H9 (cell line): ENCODE data around the gene MRTFA. TPM values are rescaled to one million over a fixed set of nuclear protein-coding genes. Genes with fewer than 3 reads are reported as not detected.
"Not testable (repeated sequence)": the region's sequence is repeated elsewhere in the genome, so short reads cannot be mapped to it uniquely, and the experiment has no call there.

ENCODE experiments used
- DNase-seq: peaks from one replicate; pipeline ENCODE4 v3.0.0-alpha.2; 2017
- H2AFZ ChIP-seq: one replicate; pipeline ENCODE4 v1.6.1; 2013; ENCODE audit warnings: mild to moderate bottlenecking, low read length, control low read depth, moderate library complexity
- H2AK5ac ChIP-seq: 2 replicates; pipeline ENCODE4 v1.6.1; 2013; ENCODE audit warnings: low read length, control low read depth, mixed read lengths; ENCODE audit not compliant: insufficient read length
- H2BK120ac ChIP-seq: one replicate; pipeline ENCODE4 v1.6.1; 2013; ENCODE audit warnings: low read depth, mild to moderate bottlenecking, low read length, control low read depth, inconsistent platforms; ENCODE audit not compliant: poor library complexity, severe bottlenecking
- H2BK12ac ChIP-seq: 2 replicates; pipeline ENCODE4 v1.6.1; 2013; ENCODE audit warnings: low read length, control low read depth, mixed read lengths, low read depth; ENCODE audit not compliant: insufficient read length
- H2BK15ac ChIP-seq: 2 replicates; pipeline ENCODE4 v1.6.1; 2013; ENCODE audit warnings: low read depth, low read length, control low read depth
- H2BK20ac ChIP-seq: one replicate; pipeline ENCODE4 v1.6.1; 2013; ENCODE audit warnings: low read depth, mild to moderate bottlenecking, low read length, control low read depth, inconsistent platforms; ENCODE audit not compliant: poor library complexity, severe bottlenecking
- H2BK5ac ChIP-seq: 2 replicates; pipeline ENCODE4 v1.6.1; 2013; ENCODE audit warnings: low read length, control low read depth, mixed read lengths; ENCODE audit not compliant: insufficient read length
- H3K14ac ChIP-seq: 2 replicates; pipeline ENCODE4 v1.6.1; 2013; ENCODE audit warnings: low read length, control low read depth; ENCODE audit not compliant: insufficient read depth
- H3K18ac ChIP-seq: 2 replicates; pipeline ENCODE4 v1.6.1; 2013; ENCODE audit warnings: low read depth, mild to moderate bottlenecking, mixed read lengths, low read length, control low read depth; ENCODE audit not compliant: insufficient read length
- H3K23ac ChIP-seq: 2 replicates; pipeline ENCODE4 v1.6.1; 2013; ENCODE audit warnings: low read length, control low read depth, mixed read lengths, low read depth; ENCODE audit not compliant: insufficient read length
- H3K23me2 ChIP-seq: 2 replicates; pipeline ENCODE4 v1.6.1; 2013; ENCODE audit warnings: low read depth, mild to moderate bottlenecking, mixed read lengths, low read length, control low read depth; ENCODE audit not compliant: insufficient read length, poor library complexity, severe bottlenecking
- H3K27ac ChIP-seq: 2 replicates; pipeline ENCODE4 v1.5.1; 2013; ENCODE audit warnings: low read length, control low read depth, mixed read lengths, low read depth; ENCODE audit not compliant: insufficient read length
- H3K27me3 ChIP-seq: 2 replicates; pipeline ENCODE4 v1.6.1; 2013; ENCODE audit warnings: low read length, control low read depth, inconsistent platforms; ENCODE audit not compliant: insufficient read depth
- H3K4ac ChIP-seq: 2 replicates; pipeline ENCODE4 v1.6.1; 2013; ENCODE audit warnings: low read depth, mild to moderate bottlenecking, control low read depth, inconsistent platforms, low read length, moderate library complexity
- H3K4me1 ChIP-seq: 2 replicates; pipeline ENCODE4 v1.6.1; 2013; ENCODE audit warnings: low read length, control low read depth, inconsistent platforms; ENCODE audit not compliant: insufficient read depth
- H3K4me2 ChIP-seq: 2 replicates; pipeline ENCODE4 v1.6.1; 2013; ENCODE audit warnings: low read length, control low read depth, mixed read lengths; ENCODE audit not compliant: insufficient read length, insufficient read depth
- H3K56ac ChIP-seq: 2 replicates; pipeline ENCODE4 v1.6.1; 2013; ENCODE audit warnings: low read depth, mild to moderate bottlenecking, mixed read lengths, low read length, control low read depth; ENCODE audit not compliant: insufficient read length
- H3K79me1 ChIP-seq: 2 replicates; pipeline ENCODE4 v1.6.1; 2013; ENCODE audit warnings: low read depth, mild to moderate bottlenecking, moderate library complexity, low read length, control low read depth, inconsistent platforms; ENCODE audit not compliant: insufficient read depth, poor library complexity, severe bottlenecking
- H3K79me2 ChIP-seq: 2 replicates; pipeline ENCODE4 v1.6.1; 2013; ENCODE audit warnings: low read length, control low read depth, inconsistent platforms; ENCODE audit not compliant: insufficient read depth
- H3K9ac ChIP-seq: 2 replicates; pipeline ENCODE4 v1.6.1; 2013; ENCODE audit warnings: low read length, control low read depth, mixed read lengths; ENCODE audit not compliant: insufficient read length; ENCODE audit errors: extremely low read depth
- H3K9me3 ChIP-seq: one replicate; pipeline ENCODE4 v1.6.1; 2013; ENCODE audit warnings: low read depth, low read length, inconsistent platforms; ENCODE audit not compliant: control insufficient read depth
- H3T11ph ChIP-seq: one replicate; pipeline ENCODE4 v1.6.1; 2013; ENCODE audit warnings: mild to moderate bottlenecking, low read length, control low read depth, inconsistent platforms
- H4K20me1 ChIP-seq: one replicate; pipeline ENCODE4 v1.6.1; 2013; ENCODE audit not compliant: control insufficient read depth, insufficient read length, insufficient read depth
- H4K5ac ChIP-seq: 2 replicates; pipeline ENCODE4 v1.6.1; 2013; ENCODE audit warnings: low read depth, mild to moderate bottlenecking, mixed read lengths, low read length, control low read depth; ENCODE audit not compliant: insufficient read length
- H4K8ac ChIP-seq: replicated peaks from 2 replicates; pipeline ENCODE4 v1.6.1; 2013; ENCODE audit warnings: low read length, control low read depth, mixed read lengths, low read depth; ENCODE audit not compliant: insufficient read length
- H4K91ac ChIP-seq: 2 replicates; pipeline ENCODE4 v1.6.1; 2013; ENCODE audit warnings: low read depth, mild to moderate bottlenecking, moderate library complexity, mixed read lengths, low read length, control low read depth; ENCODE audit not compliant: insufficient read length
- H3K27ac Mint-ChIP-seq, 3 experiments: 2 replicates in 2 of 3; 3 replicates in 1 of 3; pipeline ENCODE4 v1.8.0; 2020 to 2021; ENCODE audit warnings: mixed read lengths in 3 of 3, mild to moderate bottlenecking in 1 of 3, moderate library complexity in 1 of 3
- H3K27me3 Mint-ChIP-seq: 2 replicates; pipeline ENCODE4 v1.8.0; 2021; ENCODE audit warnings: low read depth, mild to moderate bottlenecking, moderate library complexity, mixed read lengths
- H3K36me3 Mint-ChIP-seq, 3 experiments: 2 replicates in 2 of 3; 3 replicates in 1 of 3; pipeline ENCODE4 v1.8.0; 2020 to 2021; ENCODE audit warnings: low read depth in 3 of 3, mixed read lengths in 3 of 3; ENCODE audit not compliant: insufficient read depth in 1 of 3
- H3K4me1 Mint-ChIP-seq, 2 experiments: 2 replicates each; pipeline ENCODE4 v1.8.0; 2020; ENCODE audit warnings: mixed read lengths in 2 of 2
- H3K4me3 Mint-ChIP-seq, 2 experiments: 2 replicates in 1 of 2; 3 replicates in 1 of 2; pipeline ENCODE4 v1.8.0; 2020 to 2021; ENCODE audit warnings: mild to moderate bottlenecking in 2 of 2, mixed read lengths in 2 of 2, moderate library complexity in 1 of 2
- H3K9me3 Mint-ChIP-seq, 2 experiments: 2 replicates in 1 of 2; 3 replicates in 1 of 2; pipeline ENCODE4 v1.8.0; 2020; ENCODE audit warnings: mild to moderate bottlenecking in 2 of 2, mixed read lengths in 2 of 2, moderate library complexity in 1 of 2
- CTCF ChIP-seq: fragments of 200-600 bp; sonication (generic); conservative IDR thresholded peaks from 3 replicates; pipeline ENCODE4 v1.8.0; 2021; ENCODE audit warnings: antibody characterized with exemption, mild to moderate bottlenecking
- WGBS: extraction: QIAGEN DNeasy Blood & Tissue Kit; methylation state at CpG from one replicate; pipeline ENCODE4 v1.1.7; 2013; ENCODE audit warnings: missing lambda C conversion rate, low lambda C conversion rate, mixed read lengths; ENCODE audit not compliant: insufficient read length; ENCODE audit errors: extremely low coverage; 5-methylcytosine and 5-hydroxymethylcytosine counted together
- total RNA-seq: library from RNA; stranded (reverse); gene quantifications from 2 replicates; pipeline ENCODE4 v1.2.1, GENCODE V29; 2021

Gene MRTFA
- total RNA-seq, 1 experiment from 2014 or later = 38.1 TPM

GRCh38 chr22:40502919-40503318, 133.6 kb downstream of the MRTFA start:
- Histone ChIP-seq H3K18ac (no peak overlapping the region), H3K79me2 (no peaks in the 10 kb centered on the region), H3K23ac (no peak overlapping the region), H2BK20ac (no peak overlapping the region), H3K9ac (no peak overlapping the region), H2BK120ac (no peak overlapping the region), H4K8ac (no peak overlapping the region), H3K9me3 (no peaks in the 10 kb centered on the region), H2AFZ (no peak overlapping the region), H3K14ac (no peak overlapping the region), H2BK12ac (no peak overlapping the region), H3K4ac (no peak overlapping the region), H2AK5ac (no peak overlapping the region), H3K4me2 (no peak overlapping the region), H3K79me1 (no peaks in the 10 kb centered on the region), H3T11ph (no peak overlapping the region), H3K27ac (no peak overlapping the region), H3K56ac (no peak overlapping the region), H2BK5ac (no peak overlapping the region), H4K20me1 (no peaks in the 10 kb centered on the region), H2BK15ac (no peak overlapping the region), H3K23me2 (no peaks in the 10 kb centered on the region), H4K91ac (no peak overlapping the region), H3K4me1 (peaks cover 3% of the 10 kb centered on the region; the same call in 1 of the 2 replicates), H3K27me3 (no peaks in the 10 kb centered on the region), H4K5ac (no peak overlapping the region)
- peaks cover 8 to 14% (median 13%) of the 10 kb centered on the region in 3 experiments for H3K36me3 Mint-ChIP-seq
- no CpG with 5 or more reads among the region's 1 CpG for WGBS
- H3K27me3 Mint-ChIP-seq = peaks cover 4% of the 10 kb centered on the region
- no peak for TF ChIP-seq CTCF
- DNase-seq = no peak
- H3K4me1 Mint-ChIP-seq = peaks cover 15 to 18% of the 10 kb centered on the region in 2 experiments
- H3K9me3 Mint-ChIP-seq = peaks cover 9 to 13% of the 10 kb centered on the region in 2 experiments
- no peak overlapping the region; a peak in 1 of 7 replicates for H3K27ac Mint-ChIP-seq
- no peak overlapping the region for H3K4me3 Mint-ChIP-seq

- not testable (repeated sequence) for H3K4me1 ChIP-seq, H2AK5ac ChIP-seq, H2BK5ac ChIP-seq, H4K91ac ChIP-seq, H3K23me2 ChIP-seq, H3K79me1 ChIP-seq, H3K27me3 ChIP-seq, H3K23ac ChIP-seq, H2AFZ ChIP-seq, H2BK20ac ChIP-seq, H4K8ac ChIP-seq, H4K5ac ChIP-seq, H3K4ac ChIP-seq, H3K27me3 Mint-ChIP-seq, H3K4me2 ChIP-seq, H2BK120ac ChIP-seq, H2BK12ac ChIP-seq, H3K56ac ChIP-seq, DNase-seq, H2BK15ac ChIP-seq, H3K14ac ChIP-seq, H3K79me2 ChIP-seq, H3T11ph ChIP-seq, H4K20me1 ChIP-seq, H3K4me3 Mint-ChIP-seq, H3K18ac ChIP-seq, H3K9ac ChIP-seq, H3K9me3 ChIP-seq, H3K27ac ChIP-seq, H3K27ac Mint-ChIP-seq
- Mint-ChIP-seq H3K36me3 (peaks cover 8 to 14% (median 13%) of the 10 kb centered on the region in 3 experiments), H3K4me1 (peaks cover 15 to 21% of the 10 kb centered on the region in 2 experiments), H3K9me3 (peaks cover 9 to 13% of the 10 kb centered on the region in 2 experiments)
- WGBS = no CpG with 5 or more reads among the region's 5 CpGs
Observed at GRCh38 chr22:40500465-40500786, 136.1 kb downstream of the MRTFA start.
